T-cell (primary cell): ENCODE measurements around the gene CC2D2B. TPM values are rescaled to one million over a fixed set of nuclear protein-coding genes. Genes with fewer than 3 reads are reported as not detected.

Source experiments
- ATAC-seq, 4 experiments: fragments of 200-7000 bp in 3 of 4; fragments of 150-1000 bp in 1 of 4; cut with Tn5 transposase; replicated peaks in 1 of 4; 1 replicate in 3 of 4; 2 replicates in 1 of 4; pipeline ENCODE4 v1.10.0; 2021; ENCODE audit warnings: moderate library complexity in 3 of 4, mild to moderate bottlenecking in 2 of 4, moderate number of reproducible peaks in 1 of 4
- CTCF ChIA-PET, 2 donors: fragments of 300-600 bp; sonication (Branson Sonifier 250); formaldehyde crosslinking; loops; one replicate each; lab custom pipeline; 2022; ENCODE audit warnings: antibody characterized with exemption in 2 of 2; lab: Charles Lee
- POLR2A ChIA-PET, 2 donors: fragments of 300-600 bp; sonication (Branson Sonifier 250); formaldehyde crosslinking; loops; one replicate each; lab custom pipeline; 2022; ENCODE audit warnings: antibody characterized with exemption in 2 of 2; lab: Charles Lee
- DNase-seq, 35 experiments: peaks; one replicate each; pipeline versions ENCODE4 v3.0.0 to v3.0.0-alpha.2; 2013 to 2023
- H3K27ac ChIP-seq: one replicate; pipeline ENCODE4 v1.5.1; 2013; ENCODE audit warnings: low read length
- H3K27me3 ChIP-seq, 2 experiments: replicated peaks in 1 of 2; 1 replicate in 1 of 2; 2 replicates in 1 of 2; pipeline versions ENCODE4 v1.6.1 to v1.7.0; 2013; ENCODE audit warnings: low read length in 1 of 2, mixed read lengths in 1 of 2; ENCODE audit not compliant: control insufficient read depth in 2 of 2, insufficient read depth in 2 of 2; ENCODE audit errors: extremely low read depth in 1 of 2
- H3K36me3 ChIP-seq, 2 donors: 1 replicate in 1 of 2; 2 replicates in 1 of 2; pipeline versions ENCODE4 v1.6.1 to v1.7.0; 2013; ENCODE audit warnings: low read length in 1 of 2; ENCODE audit not compliant: control insufficient read depth in 2 of 2, insufficient read depth in 1 of 2; ENCODE audit errors: extremely low read depth in 1 of 2
- H3K4me1 ChIP-seq, 2 experiments: 1 replicate in 1 of 2; 2 replicates in 1 of 2; pipeline versions ENCODE4 v1.6.1 to v1.7.0; 2013; ENCODE audit warnings: low read length in 2 of 2, mixed read lengths in 1 of 2; ENCODE audit not compliant: insufficient read depth in 2 of 2, control insufficient read depth in 1 of 2; ENCODE audit errors: extremely low read depth in 1 of 2
- H3K4me3 ChIP-seq, 2 donors: 1 replicate in 1 of 2; 2 replicates in 1 of 2; pipeline versions ENCODE4 v1.5.1 to v1.7.0; 2013; ENCODE audit warnings: mild to moderate bottlenecking in 2 of 2, low read length in 1 of 2, moderate library complexity in 1 of 2; ENCODE audit not compliant: control insufficient read depth in 1 of 2; ENCODE audit errors: extremely low read depth in 1 of 2
- H3K9me3 ChIP-seq: 2 replicates; pipeline ENCODE4 v1.7.0; 2013
- H3K27ac Mint-ChIP-seq, 2 donors: one replicate each; pipeline ENCODE4 v1.8.0; 2020 to 2021; ENCODE audit warnings: mild to moderate bottlenecking in 2 of 2, mixed read lengths in 2 of 2
- H3K27me3 Mint-ChIP-seq, 2 donors: one replicate each; pipeline ENCODE4 v1.8.0; 2021 to 2022; ENCODE audit warnings: mixed read lengths in 2 of 2
- H3K36me3 Mint-ChIP-seq: one replicate; pipeline ENCODE4 v1.8.0; 2021; ENCODE audit warnings: mixed read lengths
- H3K4me1 Mint-ChIP-seq, 3 donors: one replicate each; pipeline ENCODE4 v1.8.0; 2020 to 2022; ENCODE audit warnings: mixed read lengths in 3 of 3, mild to moderate bottlenecking in 1 of 3
- H3K4me3 Mint-ChIP-seq, 3 donors: one replicate each; pipeline ENCODE4 v1.8.0; 2020 to 2022; ENCODE audit warnings: mild to moderate bottlenecking in 3 of 3, mixed read lengths in 3 of 3, moderate library complexity in 3 of 3
- H3K9me3 Mint-ChIP-seq, 3 donors: one replicate each; pipeline ENCODE4 v1.8.0; 2020 to 2022; ENCODE audit warnings: mixed read lengths in 3 of 3
- WGBS: methylation state at CpG from one replicate; pipeline ENCODE4 v1.1.5; 2013; ENCODE audit warnings: missing lambda C conversion rate; ENCODE audit not compliant: insufficient coverage; 5-methylcytosine and 5-hydroxymethylcytosine counted together
- total RNA-seq, 35 experiments: library from RNA in 6 of 35; stranded (reverse) in 6 of 35; fragments of 120-200 nt in 1 of 35; gene quantifications; one replicate each; pipeline versions ENCODE4 v1.2.1 to v1.2.4 and lab custom pipeline; 2013 to 2026

The CC2D2B gene
- total RNA-seq, 5 donors from 2014 or later (not counting 1 experiment from before 2014, with no cell fraction given): 0.25 TPM; not detected in 4

DNA sequence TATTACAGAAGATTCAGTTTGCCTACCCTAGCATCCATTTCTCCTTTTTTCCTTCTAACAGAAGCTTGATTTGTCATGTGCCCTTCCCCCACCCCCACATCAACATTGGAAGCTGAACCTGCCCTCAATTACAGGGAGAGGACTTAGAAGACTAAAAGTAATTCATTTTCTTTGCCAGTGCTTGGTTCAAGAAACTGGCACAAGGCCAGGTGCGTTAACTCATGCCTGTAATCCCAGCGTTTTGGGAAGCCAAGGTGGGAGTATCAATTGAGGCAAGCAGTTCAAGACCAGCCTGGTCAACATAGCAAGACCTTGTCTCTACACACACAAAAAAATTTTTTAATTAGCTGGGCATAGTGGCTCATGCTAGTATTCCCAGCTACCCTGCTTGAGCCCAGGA, 168.2 kb downstream of the CC2D2B start:
- CTCF ChIA-PET: interaction anchor here in 1 of 2 donors (1.2 kb wide), 1 partner anchor 59 kb away, joined by 4 read pairs; no protein-coding TSS in a partner anchor
- H3K36me3 Mint-ChIP-seq: peaks cover 32% of the 10 kb centered on the region
- H3K27me3 ChIP-seq: no peaks in the 10 kb centered on the region
- no peaks in the 10 kb centered on the region for H3K36me3 ChIP-seq
- H3K9me3 ChIP-seq: no peaks in the 10 kb centered on the region
- ATAC-seq (no peak), DNase-seq (no peak)
- no peaks in the 10 kb centered on the region for H3K4me1 ChIP-seq
- H3K9me3 Mint-ChIP-seq: no peaks in the 10 kb centered on the region
- H3K27ac ChIP-seq: no peak overlapping the region
- H3K4me3 Mint-ChIP-seq: no peak overlapping the region
- H3K4me3 ChIP-seq: no peak overlapping the region
- no peak overlapping the region for H3K27ac Mint-ChIP-seq
- POLR2A ChIA-PET: no interaction called here
- H3K4me1 Mint-ChIP-seq: peaks cover 0 to 10% (median 8%) of the 10 kb centered on the region in 3 donors
- H3K27me3 Mint-ChIP-seq: no peaks in the 10 kb centered on the region
- 90% methylated on average over 2 of the region's 2 CpGs for WGBS

DNA sequence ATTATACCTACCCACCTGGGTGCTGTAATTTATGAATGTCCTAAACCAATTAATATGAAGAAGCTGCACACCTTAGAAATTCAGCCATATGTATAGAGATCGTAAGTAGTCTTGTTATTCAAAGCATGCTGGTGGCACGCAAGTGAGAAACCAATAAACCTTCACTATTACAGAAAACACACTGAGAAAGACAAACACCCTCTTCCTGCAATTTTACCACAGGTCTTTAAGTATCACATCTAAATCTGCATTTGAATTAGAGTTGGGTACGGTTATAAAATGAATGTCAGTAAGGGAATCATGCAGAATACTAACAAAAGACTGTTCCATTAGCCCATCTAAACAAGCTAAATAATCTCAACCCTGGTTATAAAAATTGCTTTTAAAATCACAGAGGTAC, 169.4 kb downstream of the CC2D2B start:
- H3K27ac ChIP-seq: no peak overlapping the region
- H3K4me3 ChIP-seq: no peak overlapping the region
- WGBS: no CpG with 5 or more reads among the region's 3 CpGs
- CTCF ChIA-PET: no interaction called here
- Mint-ChIP-seq H3K4me3 (no peak overlapping the region), H3K9me3 (no peaks in the 10 kb centered on the region), H3K27me3 (no peaks in the 10 kb centered on the region), H3K27ac (no peak overlapping the region), H3K36me3 (peaks cover 36% of the 10 kb centered on the region), H3K4me1 (peaks cover 0 to 10% (median 8%) of the 10 kb centered on the region in 3 donors)
- POLR2A ChIA-PET: interaction anchor here in 1 of 2 donors (0.6 kb wide), 1 partner anchor 91 kb away, joined by 4 read pairs; no protein-coding TSS in a partner anchor
- DNase-seq (no peak), ATAC-seq (no peak)
- no peaks in the 10 kb centered on the region for H3K9me3 ChIP-seq
- no peaks in the 10 kb centered on the region for H3K27me3 ChIP-seq
- peaks cover 0 to 3% of the 10 kb centered on the region in 2 donors for H3K36me3 ChIP-seq
- no peaks in the 10 kb centered on the region for H3K4me1 ChIP-seq

DNA sequence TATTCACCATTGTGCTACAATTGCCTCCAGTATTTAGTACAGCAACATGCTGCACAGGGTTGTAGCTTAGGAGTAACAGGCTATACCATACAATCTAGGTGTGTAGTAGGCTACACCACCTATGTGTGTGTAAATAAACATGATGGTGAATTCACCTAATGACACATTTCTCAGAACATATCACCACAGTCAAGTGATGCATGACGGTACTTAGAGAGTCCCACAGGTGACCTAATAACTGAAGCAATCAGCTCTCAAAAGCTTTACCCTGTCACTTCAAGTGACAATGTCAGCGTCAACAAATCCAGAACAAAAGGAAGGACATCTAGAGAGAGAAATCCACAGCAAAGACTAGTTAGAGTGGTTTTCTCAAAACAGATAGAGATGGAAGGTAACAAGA, 174.4 kb downstream of the CC2D2B start:
- Mint-ChIP-seq H3K27me3 (no peaks in the 10 kb centered on the region), H3K27ac (no peak overlapping the region), H3K9me3 (no peaks in the 10 kb centered on the region), H3K4me1 (no peaks in the 10 kb centered on the region), H3K4me3 (no peak overlapping the region), H3K36me3 (peaks cover 50% of the 10 kb centered on the region)
- ChIA-PET POLR2A (no interaction called here), CTCF (no interaction called here)
- H3K4me3 ChIP-seq: no peak overlapping the region
- no peaks in the 10 kb centered on the region for H3K27me3 ChIP-seq
- DNase-seq (no peak), ATAC-seq (no peak)
- no CpG with 5 or more reads among the region's 2 CpGs for WGBS
- H3K4me1 ChIP-seq: no peaks in the 10 kb centered on the region
- H3K9me3 ChIP-seq: no peaks in the 10 kb centered on the region
- no peak overlapping the region for H3K27ac ChIP-seq
- peaks cover 0 to 3% of the 10 kb centered on the region in 2 donors for H3K36me3 ChIP-seq

Other genes with a start within 250 kb of the CC2D2B start
- gene TCTN3, start 214.0 kb upstream of the CC2D2B start, total RNA-seq: 10 to 100 TPM; 16.2 to 20.2 (median 18.8) TPM
- 1 to 10 TPM; 1.5 to 4.6 (median 1.9) TPM for gene ENTPD1, start 151.8 kb upstream of the CC2D2B start, total RNA-seq
- 1 to 10 TPM; 5.6 to 6.1 (median 5.9) TPM for gene CCNJ, start 135.6 kb downstream of the CC2D2B start, total RNA-seq
- gene ZNF518A, start 222.3 kb downstream of the CC2D2B start, total RNA-seq: 10 to 100 TPM; 17.7 to 22.8 (median 20.6) TPM